Mammary epithelial cell (primary cell): ENCODE results near the gene PSMB2.

ENCODE experiments used
- EZH2 ChIP-seq: IDR thresholded peaks from 2 replicates; pipeline ENCODE4 v1.6.1; 2012; ENCODE audit warnings: low read length, inconsistent platforms, borderline replicate concordance
- TF ChIP-seq, protein P1 (sequence below), 2 donors: IDR thresholded peaks in 1 of 2; conservative IDR thresholded peaks in 1 of 2; 2 replicates each; pipeline ENCODE4 v1.5.1; 2011 to 2012; ENCODE audit warnings: inconsistent platforms in 2 of 2, low read length in 2 of 2, mild to moderate bottlenecking in 2 of 2, control low read depth in 1 of 2, low read depth in 1 of 2; ENCODE audit not compliant: insufficient read depth in 1 of 2; ENCODE audit errors: extremely low read depth in 1 of 2

DNA sequence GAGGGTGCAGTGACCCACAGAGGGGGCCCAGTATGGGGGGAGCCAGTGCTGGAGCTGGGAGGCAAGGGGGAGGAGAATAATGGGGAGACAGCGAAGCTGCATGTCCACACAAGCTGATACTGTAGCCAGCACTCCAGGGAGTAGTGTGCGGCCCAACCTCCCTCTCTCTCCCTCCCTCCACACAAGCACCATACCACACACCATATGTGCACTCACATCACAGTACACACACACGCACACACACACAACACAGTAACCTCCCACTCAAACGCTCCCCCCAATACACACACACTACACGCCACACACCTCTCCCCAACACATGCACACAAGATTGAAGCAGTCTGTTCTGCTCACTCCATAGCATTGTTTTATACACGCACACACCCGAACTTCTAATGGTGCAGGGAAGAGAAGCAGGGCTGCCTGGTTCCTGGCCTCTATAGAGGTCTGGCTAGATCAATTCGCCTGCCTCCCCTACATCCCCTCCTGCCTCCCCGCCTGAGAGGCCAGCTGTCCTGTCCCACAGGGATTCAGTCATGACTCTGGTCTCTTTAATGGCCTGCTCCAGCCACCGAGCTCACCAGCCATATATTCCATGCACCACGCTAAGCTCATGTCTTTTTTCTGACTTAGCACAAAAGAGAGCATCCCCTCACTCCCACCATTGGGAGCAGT, 79.9 kb downstream of the PSMB2 start:
- TF ChIP-seq, protein P1, sequence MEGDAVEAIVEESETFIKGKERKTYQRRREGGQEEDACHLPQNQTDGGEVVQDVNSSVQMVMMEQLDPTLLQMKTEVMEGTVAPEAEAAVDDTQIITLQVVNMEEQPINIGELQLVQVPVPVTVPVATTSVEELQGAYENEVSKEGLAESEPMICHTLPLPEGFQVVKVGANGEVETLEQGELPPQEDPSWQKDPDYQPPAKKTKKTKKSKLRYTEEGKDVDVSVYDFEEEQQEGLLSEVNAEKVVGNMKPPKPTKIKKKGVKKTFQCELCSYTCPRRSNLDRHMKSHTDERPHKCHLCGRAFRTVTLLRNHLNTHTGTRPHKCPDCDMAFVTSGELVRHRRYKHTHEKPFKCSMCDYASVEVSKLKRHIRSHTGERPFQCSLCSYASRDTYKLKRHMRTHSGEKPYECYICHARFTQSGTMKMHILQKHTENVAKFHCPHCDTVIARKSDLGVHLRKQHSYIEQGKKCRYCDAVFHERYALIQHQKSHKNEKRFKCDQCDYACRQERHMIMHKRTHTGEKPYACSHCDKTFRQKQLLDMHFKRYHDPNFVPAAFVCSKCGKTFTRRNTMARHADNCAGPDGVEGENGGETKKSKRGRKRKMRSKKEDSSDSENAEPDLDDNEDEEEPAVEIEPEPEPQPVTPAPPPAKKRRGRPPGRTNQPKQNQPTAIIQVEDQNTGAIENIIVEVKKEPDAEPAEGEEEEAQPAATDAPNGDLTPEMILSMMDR (conservative IDR thresholded peaks at IDR 0.05 in 1 of 2, IDR thresholded peaks at IDR 0.05 in 1 of 2; ENCODE audit: extremely low read depth in 1 of 2, insufficient read depth in 1 of 2, low read depth in 1 of 2, low read length in 2 of 2), result no peak
- TF ChIP-seq EZH2, result no peak
